Measurements from ENCODE around the gene PRTFDC1.

DNA sequence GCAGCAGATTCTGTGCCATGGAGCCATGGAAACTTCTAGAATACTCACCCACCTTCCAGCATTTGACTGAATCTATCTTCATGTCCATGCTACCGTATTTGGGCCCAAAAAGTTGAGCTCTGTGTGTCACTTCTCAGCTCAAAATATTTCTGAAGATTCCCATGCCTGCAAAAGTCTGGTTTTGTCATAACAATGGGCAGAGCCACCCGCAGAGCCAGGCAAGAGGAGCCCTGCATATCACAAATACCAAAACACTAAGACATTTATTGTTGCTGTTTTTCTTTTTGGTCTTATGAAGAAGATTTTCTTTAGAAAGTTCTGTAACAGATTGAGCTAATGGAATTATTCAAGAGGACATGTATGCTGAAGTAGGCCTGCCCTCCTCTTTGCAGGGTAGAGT, 68.1 kb downstream of the PRTFDC1 start:
- TF ChIP-seq, protein P1, sequence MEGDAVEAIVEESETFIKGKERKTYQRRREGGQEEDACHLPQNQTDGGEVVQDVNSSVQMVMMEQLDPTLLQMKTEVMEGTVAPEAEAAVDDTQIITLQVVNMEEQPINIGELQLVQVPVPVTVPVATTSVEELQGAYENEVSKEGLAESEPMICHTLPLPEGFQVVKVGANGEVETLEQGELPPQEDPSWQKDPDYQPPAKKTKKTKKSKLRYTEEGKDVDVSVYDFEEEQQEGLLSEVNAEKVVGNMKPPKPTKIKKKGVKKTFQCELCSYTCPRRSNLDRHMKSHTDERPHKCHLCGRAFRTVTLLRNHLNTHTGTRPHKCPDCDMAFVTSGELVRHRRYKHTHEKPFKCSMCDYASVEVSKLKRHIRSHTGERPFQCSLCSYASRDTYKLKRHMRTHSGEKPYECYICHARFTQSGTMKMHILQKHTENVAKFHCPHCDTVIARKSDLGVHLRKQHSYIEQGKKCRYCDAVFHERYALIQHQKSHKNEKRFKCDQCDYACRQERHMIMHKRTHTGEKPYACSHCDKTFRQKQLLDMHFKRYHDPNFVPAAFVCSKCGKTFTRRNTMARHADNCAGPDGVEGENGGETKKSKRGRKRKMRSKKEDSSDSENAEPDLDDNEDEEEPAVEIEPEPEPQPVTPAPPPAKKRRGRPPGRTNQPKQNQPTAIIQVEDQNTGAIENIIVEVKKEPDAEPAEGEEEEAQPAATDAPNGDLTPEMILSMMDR (IDR thresholded peaks at IDR 0.05; ENCODE audit: low read depth, low read length, poor library complexity, severe bottlenecking), result no peak
- TF ChIP-seq EZH2phosphoT487 (IDR thresholded peaks at IDR 0.05; ENCODE audit: borderline replicate concordance, low read length), result no peak

All from DOHH2 (cell line).